ENCODE measurements around the gene PRDM16. TPM values are rescaled to one million over a fixed set of nuclear protein-coding genes. Genes with fewer than 3 reads are reported as not detected.
A peak's percentile ranks its signal among the peaks of the same experiment; 100 is the strongest.

PRDM16 gene
- total RNA-seq, 4 donors from 2014 or later, result 0.41 to 0.95 TPM; not detected in 2

- intact Hi-C loops (cut with DNase I; ENCODE audit: low total_unique reads) (no loop called here), in situ Hi-C loops (cut with MboI; ENCODE audit: low pct_ligation_motif_present in 1 of 4, low pct_unique_long_range_greater_than_20kb in 1 of 4, low sequenced_read_pairs in 3 of 4) (no loop called here)
- Histone ChIP-seq H3K4me1 (peaks cover 5 to 15% (median 14%) of the 10 kb centered on the region in 4 donors), H3K9me3 (no peaks in the 10 kb centered on the region), H3K27ac (no peak overlapping the region), H3K36me3 (no peaks in the 10 kb centered on the region), H3K27me3 (no peaks in the 10 kb centered on the region), H3K4me3 (no peak overlapping the region)
- WGBS, 2 donors (ENCODE audit: low coverage in 1 of 2), result 77 to 89% methylated on average over 8 to 27 of the region's 27 CpGs
- TF ChIP-seq POLR2A (IDR thresholded peaks at IDR 0.05) (no peak), POLR2AphosphoS5 (IDR thresholded peaks at IDR 0.05) (no peak), EP300 (IDR thresholded peaks at IDR 0.05; ENCODE audit: low read depth) (no peak), CTCF (IDR thresholded peaks at IDR 0.05) (no peak)
- no peak for DNase-seq
Observed at GRCh38 chr1:3215198-3216014, 146.4 kb downstream of the PRDM16 start.

GRCh38 chr1:3216015-3216391 lies 147.0 kb downstream of the PRDM16 start:
- Histone ChIP-seq H3K27ac (no peak overlapping the region), H3K36me3 (no peaks in the 10 kb centered on the region), H3K4me1 (peaks cover 5 to 19% (median 14%) of the 10 kb centered on the region in 4 donors), H3K27me3 (no peaks in the 10 kb centered on the region), H3K9me3 (no peaks in the 10 kb centered on the region), H3K4me3 (no peak overlapping the region)
- intact Hi-C loops (cut with DNase I; ENCODE audit: low total_unique reads) (no loop called here), in situ Hi-C loops (cut with MboI; ENCODE audit: low pct_ligation_motif_present in 1 of 4, low pct_unique_long_range_greater_than_20kb in 1 of 4, low sequenced_read_pairs in 3 of 4) (no loop called here)
- no peak for DNase-seq
- TF ChIP-seq POLR2AphosphoS5 (IDR thresholded peaks at IDR 0.05), result no peak
- TF ChIP-seq EP300 (IDR thresholded peaks at IDR 0.05; ENCODE audit: low read depth), result no peak
- no peak for TF ChIP-seq POLR2A (IDR thresholded peaks at IDR 0.05)
- TF ChIP-seq CTCF (IDR thresholded peaks at IDR 0.05), result no peak
- WGBS, 2 donors (ENCODE audit: low coverage in 1 of 2), result 86 to 87% methylated on average over 2 to 7 of the region's 7 CpGs

GRCh38 chr1:3217181-3217641 lies 148.2 kb downstream of the PRDM16 start:
- DNase-seq, result no peak
- no peaks in the 10 kb centered on the region for H3K36me3 ChIP-seq
- TF ChIP-seq CTCF (IDR thresholded peaks at IDR 0.05) (no peak), POLR2A (IDR thresholded peaks at IDR 0.05) (no peak), EP300 (IDR thresholded peaks at IDR 0.05; ENCODE audit: low read depth) (no peak), POLR2AphosphoS5 (IDR thresholded peaks at IDR 0.05) (no peak)
- peaks cover 5 to 31% (median 19%) of the 10 kb centered on the region in 4 donors for H3K4me1 ChIP-seq
- H3K9me3 ChIP-seq, result no peaks in the 10 kb centered on the region
- H3K27me3 ChIP-seq, result no peaks in the 10 kb centered on the region
- intact Hi-C loops (cut with DNase I; ENCODE audit: low total_unique reads), result no loop called here
- H3K27ac ChIP-seq, result peak overlapping the region in 1 of 4 donors; percentile 28
- in situ Hi-C loops (cut with MboI; ENCODE audit: low pct_ligation_motif_present in 1 of 4, low pct_unique_long_range_greater_than_20kb in 1 of 4, low sequenced_read_pairs in 3 of 4), result no loop called here
- WGBS, 2 donors (ENCODE audit: low coverage in 1 of 2), result 67% methylated on average over 15 of the region's 15 CpGs; no CpG with 5 or more reads in 1 of the 2 donors
- peak overlapping the region in 1 of 4 donors; percentile 11 for H3K4me3 ChIP-seq

GRCh38 chr1:3217979-3218679 lies 149.1 kb downstream of the PRDM16 start:
- Histone ChIP-seq H3K27me3 (no peaks in the 10 kb centered on the region), H3K4me1 (peaks cover 5 to 38% (median 22%) of the 10 kb centered on the region in 4 donors), H3K36me3 (no peaks in the 10 kb centered on the region), H3K9me3 (no peaks in the 10 kb centered on the region), H3K4me3 (no peak overlapping the region), H3K27ac (peak overlapping the region in 1 of 4 donors; percentile 28)
- TF ChIP-seq EP300 (IDR thresholded peaks at IDR 0.05; ENCODE audit: low read depth) (no peak), POLR2A (IDR thresholded peaks at IDR 0.05) (no peak), POLR2AphosphoS5 (IDR thresholded peaks at IDR 0.05) (no peak), CTCF (IDR thresholded peaks at IDR 0.05) (no peak)
- DNase-seq, result no peak
- intact Hi-C loops (cut with DNase I; ENCODE audit: low total_unique reads), result no loop called here
- in situ Hi-C loops (cut with MboI; ENCODE audit: low pct_ligation_motif_present in 1 of 4, low pct_unique_long_range_greater_than_20kb in 1 of 4, low sequenced_read_pairs in 3 of 4), result no loop called here
- 70 to 73% methylated on average over 2 to 23 of the region's 23 CpGs for WGBS, 2 donors (ENCODE audit: low coverage in 1 of 2)
